SIG-M5 treated with dmso at 0.1 percent for 504 hours (cell line): ENCODE results near the gene MTX1.
"Not testable (repeated sequence)": the region's sequence is repeated elsewhere in the genome, so short reads cannot be mapped to it uniquely, and the experiment has no call there.

Experiments used
- DNase-seq: peaks from one replicate; lab custom pipeline; 2025; ENCODE audit not compliant: unreplicated experiment; lab: John Stamatoyannopoulos, UW

MTX1 gene

GRCh38 chr1:155232001-155232978 lies 23.8 kb downstream of the MTX1 start:
- DNase-seq, result not testable (repeated sequence)

- not testable (repeated sequence) for DNase-seq
Measured at GRCh38 chr1:155233502-155233901, 25.0 kb downstream of the MTX1 start.

- DNase-seq, result not testable (repeated sequence)
Measured at GRCh38 chr1:155235375-155235774, 26.9 kb downstream of the MTX1 start.

GRCh38 chr1:155236451-155236850 lies 28.0 kb downstream of the MTX1 start:
- DNase-seq, result peak; percentile 23

GRCh38 chr1:155241069-155241679 lies 32.7 kb downstream of the MTX1 start:
- peak; percentile 93 for DNase-seq

- DNase-seq, result peak; percentile 74
Measured at GRCh38 chr1:155241841-155242264, 33.4 kb downstream of the MTX1 start.

GRCh38 chr1:155242805-155243358 lies 34.4 kb downstream of the MTX1 start:
- DNase-seq, result no peak

- DNase-seq, result peak; percentile 100
Measured at GRCh38 chr1:155244368-155245162, 36.1 kb downstream of the MTX1 start.

- no peak for DNase-seq
Measured at GRCh38 chr1:155245163-155245524, 36.6 kb downstream of the MTX1 start.

GRCh38 chr1:155246796-155247195 lies 38.3 kb downstream of the MTX1 start:
- not testable (repeated sequence) for DNase-seq

- DNase-seq, result no peak
Measured at GRCh38 chr1:155247667-155248553, 39.4 kb downstream of the MTX1 start.

- no peak for DNase-seq
Measured at GRCh38 chr1:155250246-155250632, 41.7 kb downstream of the MTX1 start.

GRCh38 chr1:155250633-155251449 lies 42.3 kb downstream of the MTX1 start:
- peak; percentile 97 for DNase-seq

GRCh38 chr1:155251566-155251965 lies 43.1 kb downstream of the MTX1 start:
- DNase-seq, result no peak

- peak; percentile 41 for DNase-seq
Measured at GRCh38 chr1:155253208-155253607, 44.7 kb downstream of the MTX1 start.

GRCh38 chr1:155253797-155254196 lies 45.3 kb downstream of the MTX1 start:
- no peak for DNase-seq

- no peak for DNase-seq
Measured at GRCh38 chr1:155254228-155254713, 45.8 kb downstream of the MTX1 start.

- DNase-seq, result no peak
Measured at GRCh38 chr1:155254714-155255242, 46.3 kb downstream of the MTX1 start.
